Measurements from ENCODE around the gene TCTN1.

TCTN1 gene

DNA sequence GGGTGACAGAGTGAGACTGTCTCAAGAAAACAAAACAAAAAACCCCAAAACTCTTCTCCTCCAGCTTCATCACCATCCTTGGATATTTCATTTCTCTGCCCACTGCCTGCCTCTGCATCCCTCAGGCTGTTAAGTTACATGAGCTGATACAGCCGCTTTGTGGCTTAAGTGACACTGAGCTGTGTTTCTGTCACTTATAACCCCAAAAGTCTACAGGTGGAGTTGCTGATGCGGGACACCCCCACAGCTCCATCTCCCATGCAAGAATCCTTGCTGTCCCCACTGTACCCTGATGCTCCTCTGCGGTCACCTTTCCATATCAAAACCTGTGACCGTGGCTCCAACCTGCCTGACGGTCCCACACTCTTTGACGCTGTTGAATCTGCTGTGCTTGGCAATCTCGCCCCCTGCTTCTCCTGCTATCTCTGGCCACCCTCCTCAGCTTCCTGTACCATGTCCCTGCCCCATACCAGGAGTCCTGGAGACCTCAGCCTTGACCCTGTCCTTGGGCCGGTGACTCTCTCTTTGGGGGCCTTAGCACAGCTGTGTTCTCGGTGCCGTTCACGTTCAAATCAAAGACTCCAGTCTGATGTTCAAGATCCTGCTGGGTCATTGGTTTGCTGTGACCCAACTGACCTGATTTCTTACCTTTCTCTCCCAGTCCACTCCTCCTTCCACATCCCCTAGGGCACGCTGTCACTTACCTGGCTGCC, 54.7 kb downstream of the TCTN1 start:
- DNase-seq (ENCODE audit: low spot score), result peak; percentile 15
- TF ChIP-seq, protein P1, sequence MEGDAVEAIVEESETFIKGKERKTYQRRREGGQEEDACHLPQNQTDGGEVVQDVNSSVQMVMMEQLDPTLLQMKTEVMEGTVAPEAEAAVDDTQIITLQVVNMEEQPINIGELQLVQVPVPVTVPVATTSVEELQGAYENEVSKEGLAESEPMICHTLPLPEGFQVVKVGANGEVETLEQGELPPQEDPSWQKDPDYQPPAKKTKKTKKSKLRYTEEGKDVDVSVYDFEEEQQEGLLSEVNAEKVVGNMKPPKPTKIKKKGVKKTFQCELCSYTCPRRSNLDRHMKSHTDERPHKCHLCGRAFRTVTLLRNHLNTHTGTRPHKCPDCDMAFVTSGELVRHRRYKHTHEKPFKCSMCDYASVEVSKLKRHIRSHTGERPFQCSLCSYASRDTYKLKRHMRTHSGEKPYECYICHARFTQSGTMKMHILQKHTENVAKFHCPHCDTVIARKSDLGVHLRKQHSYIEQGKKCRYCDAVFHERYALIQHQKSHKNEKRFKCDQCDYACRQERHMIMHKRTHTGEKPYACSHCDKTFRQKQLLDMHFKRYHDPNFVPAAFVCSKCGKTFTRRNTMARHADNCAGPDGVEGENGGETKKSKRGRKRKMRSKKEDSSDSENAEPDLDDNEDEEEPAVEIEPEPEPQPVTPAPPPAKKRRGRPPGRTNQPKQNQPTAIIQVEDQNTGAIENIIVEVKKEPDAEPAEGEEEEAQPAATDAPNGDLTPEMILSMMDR (IDR thresholded peaks at IDR 0.05; ENCODE audit: extremely low read depth, missing control alignments), result no peak

DNA sequence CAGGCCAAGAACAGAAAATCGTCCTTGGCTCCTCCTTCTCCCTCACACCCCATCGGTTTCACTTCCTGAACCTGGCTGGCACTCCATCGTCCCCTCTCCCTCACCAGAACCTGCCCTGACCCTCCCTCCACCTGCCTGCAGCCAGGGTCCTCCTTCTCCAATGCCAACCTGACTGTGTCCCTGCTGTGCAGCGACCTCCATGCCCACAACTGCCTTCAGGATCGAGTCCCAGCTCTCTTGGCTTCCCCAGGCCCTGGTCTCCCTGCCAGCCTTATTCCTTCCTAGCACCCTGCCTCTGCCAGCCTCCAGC, 55.2 kb downstream of the TCTN1 start:
- TF ChIP-seq, protein P1 (IDR thresholded peaks at IDR 0.05; ENCODE audit: extremely low read depth, missing control alignments), result no peak
- peak; percentile 21 for DNase-seq (ENCODE audit: low spot score)

DNA sequence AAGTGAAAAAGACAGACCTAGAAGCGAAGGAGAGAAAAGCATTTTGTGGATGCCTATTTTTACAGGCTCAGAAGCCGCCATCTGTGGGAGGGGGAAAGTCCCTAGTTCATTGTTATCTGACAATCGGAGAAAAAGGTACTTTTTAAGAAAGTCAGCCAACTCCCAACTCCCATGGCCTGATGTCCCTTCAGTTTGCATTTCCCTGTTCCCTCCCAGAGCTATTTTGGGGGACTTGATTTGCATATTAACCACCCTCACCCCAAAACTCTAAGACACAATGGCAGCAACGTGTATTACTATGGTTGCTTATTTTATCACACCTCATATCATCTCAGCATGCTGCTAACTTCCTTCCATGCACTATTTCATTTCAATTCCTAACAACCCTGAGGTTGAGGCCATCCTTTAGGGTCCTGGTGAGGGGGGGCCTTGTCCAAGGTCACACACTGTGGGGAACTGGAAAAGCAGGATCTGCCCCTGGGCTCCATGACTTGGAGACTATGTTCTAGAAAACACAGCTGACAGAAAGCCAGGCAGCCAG, 56.3 kb downstream of the TCTN1 start:
- peak; percentile 66 for DNase-seq (ENCODE audit: low spot score)
- TF ChIP-seq, protein P1 (IDR thresholded peaks at IDR 0.05; ENCODE audit: extremely low read depth, missing control alignments), result no peak

DNA sequence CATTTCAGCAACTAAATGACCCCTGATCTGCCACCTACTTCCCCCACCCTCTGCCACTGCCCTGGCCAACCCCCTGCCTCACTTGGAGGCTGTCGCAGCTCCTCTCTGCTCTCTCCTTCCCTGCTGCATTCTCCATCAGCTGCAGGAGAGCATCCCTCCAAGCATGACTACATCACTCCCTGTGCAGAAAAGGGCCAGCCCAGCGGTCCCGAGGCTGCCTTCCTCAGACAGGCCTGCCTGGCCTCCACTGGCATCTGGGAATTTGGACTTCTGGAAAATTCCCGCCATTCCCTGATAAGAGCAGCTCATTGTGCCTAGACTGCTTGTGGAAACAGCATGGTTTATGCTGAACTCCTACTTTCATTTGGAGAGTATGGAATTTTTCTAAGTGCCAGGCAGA, 62.2 kb downstream of the TCTN1 start:
- DNase-seq (ENCODE audit: low spot score), result no peak

DNA sequence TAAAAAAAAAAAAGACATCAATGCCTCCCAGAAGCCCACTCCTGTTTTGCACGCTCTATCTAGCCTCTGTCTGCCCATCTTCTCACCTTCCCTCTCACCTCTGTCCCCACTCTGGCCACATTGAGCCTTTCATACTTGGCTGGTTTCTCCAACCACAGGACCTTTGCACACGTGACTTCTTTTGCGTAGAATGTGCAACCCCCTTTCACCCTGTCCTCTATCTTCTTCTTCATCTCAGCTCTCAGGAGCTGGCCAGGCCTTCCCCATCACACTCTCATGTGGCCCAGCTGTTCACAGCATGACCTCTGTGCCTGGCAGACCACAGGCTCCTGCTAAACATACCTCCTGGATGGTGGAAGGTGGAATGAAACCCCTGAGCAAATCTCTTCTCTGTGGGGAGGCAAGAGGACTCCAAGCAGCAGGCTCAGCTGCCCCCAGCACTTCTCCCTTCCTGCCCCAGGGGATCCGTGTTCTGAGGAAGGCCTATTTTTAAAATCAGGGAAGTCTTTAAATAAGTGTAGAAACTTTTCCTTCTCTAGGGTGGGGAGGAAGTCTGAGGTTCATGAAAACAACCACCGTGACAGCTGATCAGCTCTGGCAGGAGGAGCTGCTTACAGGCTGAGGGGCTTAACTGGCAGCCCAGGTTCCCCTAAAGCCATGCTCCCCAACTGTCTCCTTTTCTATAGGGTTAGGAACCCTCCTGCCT, 63.4 kb downstream of the TCTN1 start:
- TF ChIP-seq, protein P1 (IDR thresholded peaks at IDR 0.05; ENCODE audit: extremely low read depth, missing control alignments), result no peak
- peak; percentile 72 for DNase-seq (ENCODE audit: low spot score)

More for the DNA sequence above, 62.2 kb downstream of the TCTN1 start:
- TF ChIP-seq, protein P1 (IDR thresholded peaks at IDR 0.05; ENCODE audit: extremely low read depth, missing control alignments), result no peak

DNA sequence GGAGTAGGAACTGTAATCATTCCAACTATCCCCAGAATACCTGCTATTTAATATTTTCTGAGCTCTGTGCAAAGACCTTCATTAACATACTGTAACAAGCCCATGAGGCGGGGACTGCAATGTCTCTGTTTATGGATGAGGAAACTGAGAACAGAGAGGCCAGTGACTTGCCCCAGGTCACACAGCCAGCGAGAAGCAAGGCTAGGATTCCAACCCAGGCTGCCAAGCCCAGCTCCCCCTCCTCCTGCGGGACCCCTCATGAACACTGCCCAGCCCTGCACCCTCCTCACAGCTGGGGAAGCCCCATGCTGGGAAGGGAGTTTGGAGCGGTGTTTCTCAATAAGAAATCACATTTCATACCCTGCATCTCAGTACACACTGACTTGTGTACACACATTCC, 64.1 kb downstream of the TCTN1 start:
- TF ChIP-seq, protein P1 (IDR thresholded peaks at IDR 0.05; ENCODE audit: extremely low read depth, missing control alignments), result no peak
- DNase-seq (ENCODE audit: low spot score), result no peak

DNA sequence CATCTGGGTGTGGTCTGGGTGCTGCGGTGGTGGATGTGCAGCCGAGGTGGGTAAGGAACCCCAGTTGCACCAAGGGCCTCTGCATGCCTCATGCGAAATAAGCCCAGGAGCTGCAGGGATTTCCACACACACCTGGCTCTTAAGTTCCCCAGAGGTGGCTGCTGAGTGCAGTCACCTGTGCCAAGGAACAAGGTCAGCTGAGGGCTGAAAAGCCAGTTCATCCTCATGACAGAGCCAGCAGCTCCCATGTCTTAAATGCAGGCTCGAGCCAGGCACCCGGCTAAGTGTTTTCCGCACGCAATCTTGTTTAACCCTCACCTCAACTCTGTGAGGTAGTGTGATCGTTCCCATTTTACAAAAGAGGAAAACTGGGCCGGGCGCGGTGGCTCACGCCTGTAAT, 65.3 kb downstream of the TCTN1 start:
- DNase-seq (ENCODE audit: low spot score), result no peak
- TF ChIP-seq, protein P1 (IDR thresholded peaks at IDR 0.05; ENCODE audit: extremely low read depth, missing control alignments), result no peak
